Activated CD4-positive, alpha-beta memory T cell treated with anti-CD3 and anti-CD28 coated beads, Interleukin-2, amount 10 ng/mL, durations not matched to agents 7 days and 5 days (primary cell): ENCODE data around the gene AGO3. TPM values are rescaled to one million over a fixed set of nuclear protein-coding genes. Genes with fewer than 3 reads are reported as not detected.
"Not testable (repeated sequence)": the region's sequence is repeated elsewhere in the genome, so short reads cannot be mapped to it uniquely, and the experiment has no call there.

ENCODE experiments used
- CTCF ChIA-PET: fragments of 350-600 bp; sonication (Branson Sonifier 250); formaldehyde crosslinking; loops from one replicate; lab custom pipeline; 2021; ENCODE audit warnings: antibody characterized with exemption, inconsistent platforms; lab: Charles Lee
- POLR2A ChIA-PET: fragments of 350-600 bp; sonication (Branson Sonifier 250); formaldehyde crosslinking; loops from one replicate; lab custom pipeline; 2021; ENCODE audit warnings: antibody characterized with exemption; lab: Charles Lee
- DNase-seq: peaks from one replicate; pipeline ENCODE4 v3.0.0-alpha.2; 2020
- H3K27ac Mint-ChIP-seq: one replicate; pipeline ENCODE4 v1.8.0; 2021; ENCODE audit warnings: mild to moderate bottlenecking, mixed read lengths
- H3K27me3 Mint-ChIP-seq: one replicate; pipeline ENCODE4 v1.8.0; 2021; ENCODE audit warnings: mixed read lengths
- H3K36me3 Mint-ChIP-seq: one replicate; pipeline ENCODE4 v1.8.0; 2021; ENCODE audit warnings: low read depth, mixed read lengths
- H3K4me1 Mint-ChIP-seq: one replicate; pipeline ENCODE4 v1.8.0; 2021; ENCODE audit warnings: mixed read lengths
- H3K4me3 Mint-ChIP-seq: one replicate; pipeline ENCODE4 v1.8.0; 2021; ENCODE audit warnings: mild to moderate bottlenecking, mixed read lengths
- H3K9me3 Mint-ChIP-seq: one replicate; pipeline ENCODE4 v1.8.0; 2021; ENCODE audit warnings: mixed read lengths
- total RNA-seq, 2 experiments: library from RNA; stranded (reverse); gene quantifications; one replicate each; pipeline ENCODE4 v1.2.3, GENCODE V29; 2021

Gene AGO3
- total RNA-seq, 2 experiments from 2014 or later = 22.2 to 22.8 TPM

- peak overlapping the region; percentile 72 for H3K27ac Mint-ChIP-seq
- H3K36me3 Mint-ChIP-seq = peaks cover 51% of the 10 kb centered on the region
- H3K4me1 Mint-ChIP-seq = peaks cover 13% of the 10 kb centered on the region
- H3K27me3 Mint-ChIP-seq, H3K9me3 Mint-ChIP-seq, DNase-seq, CTCF ChIA-PET: not testable (repeated sequence)
- POLR2A ChIA-PET = interaction anchor here (1.2 to 1.3 kb wide), 2 partner anchors 15 to 93 kb away, joined by 3 to 5 read pairs; partner anchors contain the start of gene AGO3
- H3K4me3 Mint-ChIP-seq = peak overlapping the region; percentile 34
These were observed 93.1 kb downstream of the AGO3 start for GRCh38 chr1:36024024-36024423.

- no peaks in the 10 kb centered on the region for H3K27me3 Mint-ChIP-seq
- DNase-seq = no peak
- H3K9me3 Mint-ChIP-seq = peaks cover 7% of the 10 kb centered on the region
- H3K36me3 Mint-ChIP-seq = peaks cover 48% of the 10 kb centered on the region
- ChIA-PET POLR2A (no interaction called here), CTCF (no interaction called here)
- no peak overlapping the region for H3K4me3 Mint-ChIP-seq
- peaks cover 13% of the 10 kb centered on the region for H3K4me1 Mint-ChIP-seq
- no peak overlapping the region for H3K27ac Mint-ChIP-seq
These were observed 93.9 kb downstream of the AGO3 start for GRCh38 chr1:36024847-36025246.

GRCh38 chr1:36027766-36028165 is 96.9 kb downstream of the AGO3 start:
- Mint-ChIP-seq H3K27ac (no peak overlapping the region), H3K9me3 (peaks cover 7% of the 10 kb centered on the region), H3K4me3 (no peak overlapping the region), H3K27me3 (no peaks in the 10 kb centered on the region), H3K4me1 (peaks cover 13% of the 10 kb centered on the region), H3K36me3 (peaks cover 54% of the 10 kb centered on the region)
- POLR2A ChIA-PET = no interaction called here
- DNase-seq = no peak
- CTCF ChIA-PET = no interaction called here

GRCh38 chr1:36031441-36031840 is 100.5 kb downstream of the AGO3 start:
- no peak overlapping the region for H3K4me3 Mint-ChIP-seq
- no peak for DNase-seq
- peaks cover 42% of the 10 kb centered on the region for H3K36me3 Mint-ChIP-seq
- POLR2A ChIA-PET = no interaction called here
- peaks cover 2% of the 10 kb centered on the region for H3K9me3 Mint-ChIP-seq
- no peaks in the 10 kb centered on the region for H3K27me3 Mint-ChIP-seq
- no peak overlapping the region for H3K27ac Mint-ChIP-seq
- peaks cover 5% of the 10 kb centered on the region for H3K4me1 Mint-ChIP-seq
- CTCF ChIA-PET = no interaction called here

- Mint-ChIP-seq H3K27me3 (no peaks in the 10 kb centered on the region), H3K4me3 (no peak overlapping the region), H3K4me1 (peaks cover 5% of the 10 kb centered on the region), H3K9me3 (no peaks in the 10 kb centered on the region), H3K36me3 (peaks cover 30% of the 10 kb centered on the region), H3K27ac (peak overlapping the region; percentile 18)
- DNase-seq = no peak
- POLR2A ChIA-PET = interaction anchor here (1.1 kb wide), 1 partner anchor 23 kb away, joined by 3 read pairs; no protein-coding TSS in a partner anchor
- CTCF ChIA-PET = interaction anchor here (0.5 kb wide), 1 partner anchor 894 kb away, joined by 4 read pairs; no protein-coding TSS in a partner anchor
These were observed 103.8 kb downstream of the AGO3 start for GRCh38 chr1:36034692-36035091.

GRCh38 chr1:36035154-36035553 is 104.2 kb downstream of the AGO3 start:
- CTCF ChIA-PET = interaction anchor here (0.5 kb wide), 1 partner anchor 894 kb away, joined by 4 read pairs; no protein-coding TSS in a partner anchor
- POLR2A ChIA-PET = no interaction called here
- no peak for DNase-seq
- Mint-ChIP-seq H3K27ac (no peak overlapping the region), H3K36me3 (peaks cover 29% of the 10 kb centered on the region), H3K4me1 (peaks cover 5% of the 10 kb centered on the region), H3K4me3 (no peak overlapping the region), H3K27me3 (no peaks in the 10 kb centered on the region), H3K9me3 (no peaks in the 10 kb centered on the region)

GRCh38 chr1:36040238-36040637 is 109.3 kb downstream of the AGO3 start:
- CTCF ChIA-PET = interaction anchor here (0.7 kb wide), 1 partner anchor 9 kb away, joined by 3 read pairs; no protein-coding TSS in a partner anchor
- Mint-ChIP-seq H3K27me3 (no peaks in the 10 kb centered on the region), H3K27ac (no peak overlapping the region), H3K36me3 (peaks cover 23% of the 10 kb centered on the region), H3K4me1 (no peaks in the 10 kb centered on the region), H3K9me3 (no peaks in the 10 kb centered on the region), H3K4me3 (no peak overlapping the region)
- no peak for DNase-seq
- POLR2A ChIA-PET = no interaction called here

GRCh38 chr1:36051821-36052220 is 120.9 kb downstream of the AGO3 start:
- H3K36me3 Mint-ChIP-seq = peaks cover 31% of the 10 kb centered on the region
- ChIA-PET POLR2A (no interaction called here), CTCF (no interaction called here)
- H3K27ac Mint-ChIP-seq = no peak overlapping the region
- no peaks in the 10 kb centered on the region for H3K9me3 Mint-ChIP-seq
- H3K27me3 Mint-ChIP-seq = no peaks in the 10 kb centered on the region
- DNase-seq = no peak
- H3K4me3 Mint-ChIP-seq = no peak overlapping the region
- H3K4me1 Mint-ChIP-seq = no peaks in the 10 kb centered on the region

- Mint-ChIP-seq H3K4me1 (no peaks in the 10 kb centered on the region), H3K36me3 (peaks cover 10% of the 10 kb centered on the region), H3K4me3 (no peak overlapping the region), H3K27me3 (no peaks in the 10 kb centered on the region), H3K9me3 (no peaks in the 10 kb centered on the region), H3K27ac (no peak overlapping the region)
- DNase-seq = no peak
- ChIA-PET CTCF (interaction anchor here (0.7 kb wide), 2 partner anchors 7 to 16 kb away, joined by 3 to 7 read pairs; no protein-coding TSS in a partner anchor), POLR2A (no interaction called here)
These were observed 123.1 kb downstream of the AGO3 start for GRCh38 chr1:36053978-36054377.

- Mint-ChIP-seq H3K4me3 (no peak overlapping the region), H3K9me3 (no peaks in the 10 kb centered on the region), H3K27me3 (no peaks in the 10 kb centered on the region), H3K36me3 (peaks cover 3% of the 10 kb centered on the region), H3K4me1 (no peaks in the 10 kb centered on the region), H3K27ac (no peak overlapping the region)
- ChIA-PET CTCF (no interaction called here), POLR2A (no interaction called here)
- DNase-seq = no peak
These were observed 124.8 kb downstream of the AGO3 start for GRCh38 chr1:36055706-36056105.

- POLR2A ChIA-PET = no interaction called here
- no peak for DNase-seq
- Mint-ChIP-seq H3K4me1 (no peaks in the 10 kb centered on the region), H3K9me3 (no peaks in the 10 kb centered on the region), H3K27ac (no peak overlapping the region), H3K27me3 (no peaks in the 10 kb centered on the region), H3K4me3 (no peak overlapping the region), H3K36me3 (no peaks in the 10 kb centered on the region)
- CTCF ChIA-PET = no interaction called here
These were observed 131.4 kb downstream of the AGO3 start for GRCh38 chr1:36062315-36062714.

- Mint-ChIP-seq H3K27ac (no peak overlapping the region), H3K36me3 (no peaks in the 10 kb centered on the region), H3K27me3 (no peaks in the 10 kb centered on the region), H3K4me1 (no peaks in the 10 kb centered on the region), H3K9me3 (no peaks in the 10 kb centered on the region), H3K4me3 (no peak overlapping the region)
- ChIA-PET CTCF (no interaction called here), POLR2A (no interaction called here)
- no peak for DNase-seq
These were observed 137.0 kb downstream of the AGO3 start for GRCh38 chr1:36067871-36068270.

GRCh38 chr1:36068866-36069265 is 138.0 kb downstream of the AGO3 start:
- CTCF ChIA-PET = interaction anchor here (1.5 kb wide), 1 partner anchor 33 kb away, joined by 5 read pairs; no protein-coding TSS in a partner anchor
- Mint-ChIP-seq H3K4me3 (no peak overlapping the region), H3K27me3 (no peaks in the 10 kb centered on the region), H3K27ac (no peak overlapping the region), H3K36me3 (no peaks in the 10 kb centered on the region), H3K9me3 (no peaks in the 10 kb centered on the region), H3K4me1 (no peaks in the 10 kb centered on the region)
- DNase-seq = no peak
- POLR2A ChIA-PET = interaction anchor here (0.7 kb wide), 1 partner anchor 11 kb away, joined by 3 read pairs; no protein-coding TSS in a partner anchor

- ChIA-PET CTCF (interaction anchor here (0.6 kb wide), 1 partner anchor 17 kb away, joined by 7 read pairs; no protein-coding TSS in a partner anchor), POLR2A (no interaction called here)
- no peak for DNase-seq
- Mint-ChIP-seq H3K4me1 (peaks cover 2% of the 10 kb centered on the region), H3K27me3 (no peaks in the 10 kb centered on the region), H3K36me3 (no peaks in the 10 kb centered on the region), H3K9me3 (no peaks in the 10 kb centered on the region), H3K4me3 (no peak overlapping the region), H3K27ac (no peak overlapping the region)
These were observed 139.4 kb downstream of the AGO3 start for GRCh38 chr1:36070349-36070748.
